GM23338 (cell line): Measurements from ENCODE around the gene TMEM154.

Experiments used
- ETS1 ChIP-seq: IDR thresholded peaks from 2 replicates; pipeline ENCODE4 v1.6.1; 2016; ENCODE audit warnings: antibody characterized with exemption
- EZH2 ChIP-seq: fragments of 200-600 bp; sonication (generic); IDR thresholded peaks from one replicate; pipeline ENCODE4 v1.8.0; 2017; ENCODE audit warnings: antibody characterized with exemption, mild to moderate bottlenecking, low read depth; ENCODE audit not compliant: unreplicated experiment
- EZH2phosphoT487 ChIP-seq: fragments of 200-600 bp; sonication (generic); IDR thresholded peaks from one replicate; pipeline ENCODE4 v1.8.1; 2018; ENCODE audit warnings: antibody characterized with exemption; ENCODE audit not compliant: unreplicated experiment
- POLR2AphosphoS5 ChIP-seq: IDR thresholded peaks from 2 replicates; pipeline ENCODE4 v1.6.1; 2016; ENCODE audit warnings: antibody characterized with exemption, low read depth
- REST ChIP-seq: IDR thresholded peaks from one replicate; pipeline ENCODE4 v1.6.1; 2018; ENCODE audit warnings: antibody characterized with exemption; ENCODE audit not compliant: unreplicated experiment
- ZNF114 ChIP-seq: fragments of 250-450 bp; sonication (Bioruptor Pico); IDR thresholded peaks from 2 replicates; pipeline ENCODE4 v1.5.0; 2020; ENCODE audit warnings: mild to moderate bottlenecking, moderate library complexity
- ZNF331 ChIP-seq: fragments of 250-450 bp; sonication (Bioruptor Pico); IDR thresholded peaks from 2 replicates; pipeline ENCODE4 v1.5.0; 2020; ENCODE audit warnings: low read depth, mild to moderate bottlenecking, moderate library complexity
- TF ChIP-seq, protein P1 (sequence below), 2 experiments: fragments of 200-600 bp in 1 of 2; sonication (generic) in 1 of 2; conservative IDR thresholded peaks; 2 replicates each; pipeline versions ENCODE4 v1.5.1 to v1.6.1; 2016 to 2017; ENCODE audit warnings: antibody characterized with exemption in 2 of 2, low read depth in 2 of 2, mild to moderate bottlenecking in 2 of 2, moderate library complexity in 1 of 2

DNA sequence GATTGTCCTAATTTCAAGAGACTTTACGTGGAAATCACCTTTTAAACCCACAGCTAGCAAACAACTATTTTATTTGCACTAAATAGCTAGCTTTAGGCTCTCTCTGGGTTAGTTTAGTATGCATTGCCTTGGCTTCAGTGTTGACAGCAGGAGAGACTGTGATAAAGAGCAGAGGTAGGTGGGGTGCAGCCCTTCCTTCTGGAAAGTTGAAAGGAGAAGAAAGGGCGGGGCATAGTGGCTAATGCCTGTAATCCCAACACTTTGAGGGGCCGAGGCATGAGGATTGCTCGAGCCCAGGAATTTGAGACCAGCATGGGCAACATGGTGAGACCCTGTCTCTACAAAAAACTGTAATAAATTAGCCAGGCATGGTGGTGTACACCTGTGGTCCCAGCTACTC, 29.0 kb upstream of the TMEM154 start:
- TF ChIP-seq EZH2, result no peak
- TF ChIP-seq, protein P1, sequence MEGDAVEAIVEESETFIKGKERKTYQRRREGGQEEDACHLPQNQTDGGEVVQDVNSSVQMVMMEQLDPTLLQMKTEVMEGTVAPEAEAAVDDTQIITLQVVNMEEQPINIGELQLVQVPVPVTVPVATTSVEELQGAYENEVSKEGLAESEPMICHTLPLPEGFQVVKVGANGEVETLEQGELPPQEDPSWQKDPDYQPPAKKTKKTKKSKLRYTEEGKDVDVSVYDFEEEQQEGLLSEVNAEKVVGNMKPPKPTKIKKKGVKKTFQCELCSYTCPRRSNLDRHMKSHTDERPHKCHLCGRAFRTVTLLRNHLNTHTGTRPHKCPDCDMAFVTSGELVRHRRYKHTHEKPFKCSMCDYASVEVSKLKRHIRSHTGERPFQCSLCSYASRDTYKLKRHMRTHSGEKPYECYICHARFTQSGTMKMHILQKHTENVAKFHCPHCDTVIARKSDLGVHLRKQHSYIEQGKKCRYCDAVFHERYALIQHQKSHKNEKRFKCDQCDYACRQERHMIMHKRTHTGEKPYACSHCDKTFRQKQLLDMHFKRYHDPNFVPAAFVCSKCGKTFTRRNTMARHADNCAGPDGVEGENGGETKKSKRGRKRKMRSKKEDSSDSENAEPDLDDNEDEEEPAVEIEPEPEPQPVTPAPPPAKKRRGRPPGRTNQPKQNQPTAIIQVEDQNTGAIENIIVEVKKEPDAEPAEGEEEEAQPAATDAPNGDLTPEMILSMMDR (conservative IDR thresholded peaks at IDR 0.05; ENCODE audit: low read depth in 2 of 2), result no peak
- no peak for TF ChIP-seq ZNF331 (CRISPR knock-in tag)
- TF ChIP-seq REST, result no peak
- TF ChIP-seq EZH2phosphoT487, result no peak
- TF ChIP-seq POLR2AphosphoS5, result no peak
- no peak for TF ChIP-seq ZNF114 (CRISPR knock-in tag)
- no peak for TF ChIP-seq ETS1
